Glutamatergic neuron (in vitro differentiated cells): ENCODE data around the gene PTPRF. TPM values are rescaled to one million over a fixed set of nuclear protein-coding genes. Genes with fewer than 3 reads are reported as not detected.

Source experiments
- DNase-seq: peaks from one replicate; pipeline ENCODE4 v3.0.0; 2022
- H3K27ac Mint-ChIP-seq: one replicate; pipeline ENCODE4 v1.8.0; 2020; ENCODE audit warnings: mild to moderate bottlenecking, mixed read lengths, inconsistent platforms; ENCODE audit not compliant: unreplicated experiment
- H3K27me3 Mint-ChIP-seq: one replicate; pipeline ENCODE4 v1.8.0; 2020; ENCODE audit warnings: mild to moderate bottlenecking, moderate library complexity, mixed read lengths, inconsistent platforms; ENCODE audit not compliant: unreplicated experiment
- H3K36me3 Mint-ChIP-seq: one replicate; pipeline ENCODE4 v1.8.0; 2020; ENCODE audit warnings: mild to moderate bottlenecking, mixed read lengths, inconsistent platforms; ENCODE audit not compliant: unreplicated experiment
- H3K4me1 Mint-ChIP-seq: one replicate; pipeline ENCODE4 v1.8.0; 2020; ENCODE audit warnings: mild to moderate bottlenecking, low read depth, mixed read lengths, inconsistent platforms; ENCODE audit not compliant: unreplicated experiment
- H3K4me3 Mint-ChIP-seq: one replicate; pipeline ENCODE4 v1.8.0; 2020; ENCODE audit warnings: mild to moderate bottlenecking, mixed read lengths, inconsistent platforms; ENCODE audit not compliant: unreplicated experiment
- H3K9me3 Mint-ChIP-seq: one replicate; pipeline ENCODE4 v1.8.0; 2020; ENCODE audit warnings: mild to moderate bottlenecking, moderate library complexity, mixed read lengths, inconsistent platforms; ENCODE audit not compliant: unreplicated experiment
- total RNA-seq: library from RNA; stranded (reverse); fragmentation: NEBNext Ultra II Directional; extraction: Animal tissue kit (Norgen Biotek cat#: 25700); gene quantifications from one replicate; pipeline ENCODE4 v1.2.1, GENCODE V29; 2021; ENCODE audit not compliant: unreplicated experiment
- TF ChIP-seq, protein P1 (sequence below): fragments of 200-600 bp; sonication (generic); IDR thresholded peaks from one replicate; pipeline ENCODE4 v1.5.0; 2021; ENCODE audit not compliant: partially characterized antibody, unreplicated experiment

Gene PTPRF
- total RNA-seq, 1 donor from 2014 or later = 171 TPM

DNA sequence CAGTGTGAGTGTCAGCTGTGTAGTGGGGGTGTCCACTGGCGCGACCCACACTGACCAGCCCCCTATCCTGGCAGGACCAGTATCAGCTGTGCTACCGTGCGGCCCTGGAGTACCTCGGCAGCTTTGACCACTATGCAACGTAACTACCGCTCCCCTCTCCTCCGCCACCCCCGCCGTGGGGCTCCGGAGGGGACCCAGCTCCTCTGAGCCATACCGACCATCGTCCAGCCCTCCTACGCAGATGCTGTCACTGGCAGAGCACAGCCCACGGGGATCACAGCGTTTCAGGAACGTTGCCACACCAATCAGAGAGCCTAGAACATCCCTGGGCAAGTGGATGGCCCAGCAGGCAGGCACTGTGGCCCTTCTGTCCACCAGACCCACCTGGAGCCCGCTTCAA lies 91.2 kb downstream of the PTPRF start:
- H3K36me3 Mint-ChIP-seq = no peaks in the 10 kb centered on the region
- H3K27me3 Mint-ChIP-seq = peaks cover 4% of the 10 kb centered on the region
- H3K4me3 Mint-ChIP-seq = no peak overlapping the region
- peaks cover 1% of the 10 kb centered on the region for H3K4me1 Mint-ChIP-seq
- peaks cover 1% of the 10 kb centered on the region for H3K9me3 Mint-ChIP-seq
- TF ChIP-seq, protein P1, sequence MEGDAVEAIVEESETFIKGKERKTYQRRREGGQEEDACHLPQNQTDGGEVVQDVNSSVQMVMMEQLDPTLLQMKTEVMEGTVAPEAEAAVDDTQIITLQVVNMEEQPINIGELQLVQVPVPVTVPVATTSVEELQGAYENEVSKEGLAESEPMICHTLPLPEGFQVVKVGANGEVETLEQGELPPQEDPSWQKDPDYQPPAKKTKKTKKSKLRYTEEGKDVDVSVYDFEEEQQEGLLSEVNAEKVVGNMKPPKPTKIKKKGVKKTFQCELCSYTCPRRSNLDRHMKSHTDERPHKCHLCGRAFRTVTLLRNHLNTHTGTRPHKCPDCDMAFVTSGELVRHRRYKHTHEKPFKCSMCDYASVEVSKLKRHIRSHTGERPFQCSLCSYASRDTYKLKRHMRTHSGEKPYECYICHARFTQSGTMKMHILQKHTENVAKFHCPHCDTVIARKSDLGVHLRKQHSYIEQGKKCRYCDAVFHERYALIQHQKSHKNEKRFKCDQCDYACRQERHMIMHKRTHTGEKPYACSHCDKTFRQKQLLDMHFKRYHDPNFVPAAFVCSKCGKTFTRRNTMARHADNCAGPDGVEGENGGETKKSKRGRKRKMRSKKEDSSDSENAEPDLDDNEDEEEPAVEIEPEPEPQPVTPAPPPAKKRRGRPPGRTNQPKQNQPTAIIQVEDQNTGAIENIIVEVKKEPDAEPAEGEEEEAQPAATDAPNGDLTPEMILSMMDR = no peak
- H3K27ac Mint-ChIP-seq = no peak overlapping the region
- DNase-seq = no peak

DNA sequence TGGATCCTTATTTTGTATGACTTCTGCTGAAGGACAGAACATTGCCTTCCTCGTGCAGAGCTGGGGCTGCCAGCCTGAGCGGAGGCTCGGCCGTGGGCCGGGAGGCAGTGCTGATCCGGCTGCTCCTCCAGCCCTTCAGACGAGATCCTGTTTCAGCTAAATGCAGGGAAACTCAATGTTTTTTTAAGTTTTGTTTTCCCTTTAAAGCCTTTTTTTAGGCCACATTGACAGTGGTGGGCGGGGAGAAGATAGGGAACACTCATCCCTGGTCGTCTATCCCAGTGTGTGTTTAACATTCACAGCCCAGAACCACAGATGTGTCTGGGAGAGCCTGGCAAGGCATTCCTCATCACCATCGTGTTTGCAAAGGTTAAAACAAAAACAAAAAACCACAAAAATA lies 91.8 kb downstream of the PTPRF start:
- Mint-ChIP-seq H3K36me3 (no peaks in the 10 kb centered on the region), H3K9me3 (peaks cover 1% of the 10 kb centered on the region), H3K27me3 (peaks cover 2% of the 10 kb centered on the region), H3K27ac (no peak overlapping the region), H3K4me1 (peaks cover 1% of the 10 kb centered on the region), H3K4me3 (no peak overlapping the region)
- TF ChIP-seq, protein P1 = no peak
- DNase-seq = no peak

DNA sequence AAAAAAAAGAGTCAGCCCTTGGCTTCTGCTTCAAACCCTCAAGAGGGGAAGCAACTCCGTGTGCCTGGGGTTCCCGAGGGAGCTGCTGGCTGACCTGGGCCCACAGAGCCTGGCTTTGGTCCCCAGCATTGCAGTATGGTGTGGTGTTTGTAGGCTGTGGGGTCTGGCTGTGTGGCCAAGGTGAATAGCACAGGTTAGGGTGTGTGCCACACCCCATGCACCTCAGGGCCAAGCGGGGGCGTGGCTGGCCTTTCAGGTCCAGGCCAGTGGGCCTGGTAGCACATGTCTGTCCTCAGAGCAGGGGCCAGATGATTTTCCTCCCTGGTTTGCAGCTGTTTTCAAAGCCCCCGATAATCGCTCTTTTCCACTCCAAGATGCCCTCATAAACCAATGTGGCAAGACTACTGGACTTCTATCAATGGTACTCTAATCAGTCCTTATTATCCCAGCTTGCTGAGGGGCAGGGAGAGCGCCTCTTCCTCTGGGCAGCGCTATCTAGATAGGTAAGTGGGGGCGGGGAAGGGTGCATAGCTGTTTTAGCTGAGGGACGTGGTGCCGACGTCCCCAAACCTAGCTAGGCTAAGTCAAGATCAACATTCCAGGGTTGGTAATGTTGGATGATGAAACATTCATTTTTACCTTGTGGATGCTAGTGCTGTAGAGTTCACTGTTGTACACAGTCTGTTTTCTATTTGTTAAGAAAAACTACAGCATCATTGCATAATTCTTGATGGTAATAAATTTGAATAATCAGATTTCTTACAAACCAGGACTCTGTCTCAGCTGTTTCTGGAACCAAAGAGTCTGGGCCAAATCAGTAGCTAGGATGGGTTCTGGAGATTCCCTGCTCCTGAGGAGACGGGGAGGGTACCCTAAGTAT lies 92.5 kb downstream of the PTPRF start:
- peak overlapping the region; percentile 18 for H3K27ac Mint-ChIP-seq
- no peak overlapping the region for H3K4me3 Mint-ChIP-seq
- peaks cover 1% of the 10 kb centered on the region for H3K9me3 Mint-ChIP-seq
- H3K36me3 Mint-ChIP-seq = no peaks in the 10 kb centered on the region
- peaks cover 1% of the 10 kb centered on the region for H3K27me3 Mint-ChIP-seq
- no peak for DNase-seq
- peaks cover 1% of the 10 kb centered on the region for H3K4me1 Mint-ChIP-seq
- TF ChIP-seq, protein P1 = no peak

DNA sequence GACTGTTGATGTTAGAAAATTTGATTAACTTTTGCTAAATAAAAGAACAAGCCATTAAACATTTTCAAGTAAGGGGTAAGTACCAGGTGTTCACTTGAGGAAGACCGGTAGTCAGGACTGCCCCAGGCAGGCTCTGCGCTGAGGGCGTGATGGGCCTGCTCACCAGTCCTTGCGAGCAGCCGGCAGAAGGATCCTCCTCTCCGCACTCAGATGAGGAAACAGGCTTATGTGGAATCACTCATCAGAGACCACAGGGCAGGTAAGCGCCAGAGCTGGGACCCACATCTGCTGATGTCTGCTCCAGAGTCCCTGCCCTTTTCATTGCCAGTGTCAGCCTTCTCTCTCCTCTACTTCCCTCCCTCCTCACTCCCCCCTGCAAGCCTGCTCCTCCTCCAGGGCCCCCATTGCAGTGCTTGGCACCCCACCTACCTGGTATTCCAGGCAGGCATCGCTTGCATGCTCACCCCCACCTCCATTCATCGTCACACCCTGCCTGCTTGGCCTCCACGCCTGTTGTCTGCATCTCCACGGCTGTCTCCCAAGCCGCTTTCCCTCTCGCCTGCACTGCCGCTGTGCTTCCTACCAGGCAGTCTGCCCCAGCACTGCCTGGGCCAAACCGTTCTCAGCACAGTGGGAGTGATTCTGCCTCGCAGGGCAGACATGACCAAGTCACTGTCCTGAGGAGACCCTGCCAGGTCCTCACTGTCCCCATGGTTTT lies 94.5 kb downstream of the PTPRF start:
- H3K4me1 Mint-ChIP-seq = peaks cover 1% of the 10 kb centered on the region
- H3K4me3 Mint-ChIP-seq = no peak overlapping the region
- H3K27me3 Mint-ChIP-seq = peaks cover 2% of the 10 kb centered on the region
- no peak overlapping the region for H3K27ac Mint-ChIP-seq
- no peaks in the 10 kb centered on the region for H3K9me3 Mint-ChIP-seq
- no peaks in the 10 kb centered on the region for H3K36me3 Mint-ChIP-seq
- TF ChIP-seq, protein P1 = no peak
- DNase-seq = no peak
